ENCODE data around the gene MGST3. TPM values are rescaled to one million over a fixed set of nuclear protein-coding genes. Genes with fewer than 3 reads are reported as not detected.

Gene MGST3
- total and polyA plus RNA-seq, 2 of the 13 experiments (the other 11 are each of a cell fraction or from before 2014, with no cell fraction given): 59.7 to 61.2 TPM

- TF ChIP-seq ZFP62 (CRISPR knock-in tag; IDR thresholded peaks at IDR 0.05) (no peak), FOXA3 (CRISPR knock-in tag; IDR thresholded peaks at IDR 0.05) (no peak; the same call in 1 of the 2 replicates), TEAD3 (CRISPR knock-in tag; optimal IDR thresholded peaks at IDR 0.05; ENCODE audit: borderline replicate concordance) (peak; percentile 55), ZNF746 (CRISPR knock-in tag; IDR thresholded peaks at IDR 0.05) (peak; percentile 65), ZSCAN5A (CRISPR knock-in tag; IDR thresholded peaks at IDR 0.05; ENCODE audit: borderline replicate concordance) (0 out of 2 replicates have a peak, but pooled peaks have one; percentile 9), ZNF207 (IDR thresholded peaks at IDR 0.05; ENCODE audit: borderline replicate concordance) (no peak), IRF2 (CRISPR knock-in tag; IDR thresholded peaks at IDR 0.05) (0 out of 2 replicates have a peak, but pooled peaks have one; percentile 36), PAXIP1 (CRISPR knock-in tag; conservative IDR thresholded peaks at IDR 0.05) (peak; percentile 48; the same call in 1 of the 2 replicates), TEAD2 (CRISPR knock-in tag; IDR thresholded peaks at IDR 0.05) (0 out of 2 replicates have a peak, but pooled peaks have one; percentile 62), AGO1 (IDR thresholded peaks at IDR 0.05; ENCODE audit: low read depth, low read length, poor library complexity, severe bottlenecking) (peak; percentile 22), REST (IDR thresholded peaks at IDR 0.05; ENCODE audit: borderline replicate concordance in 1 of 2, low read depth in 1 of 2, low read length in 2 of 2) (peak in 1 of 2 experiments; percentile 31; a peak in 1 of 4 replicates), ZNF276 (CRISPR knock-in tag; IDR thresholded peaks at IDR 0.05; ENCODE audit: low read depth) (no peak), HOXA5 (CRISPR knock-in tag; IDR thresholded peaks at IDR 0.05) (peak; percentile 62; the same call in 1 of the 2 replicates), ZNF720 (CRISPR knock-in tag; IDR thresholded peaks at IDR 0.05) (no peak), YEATS4 (CRISPR knock-in tag; IDR thresholded peaks at IDR 0.05; ENCODE audit: borderline replicate concordance) (peak; percentile 74), ZNF788 (CRISPR knock-in tag; IDR thresholded peaks at IDR 0.05; ENCODE audit: borderline replicate concordance) (peak; percentile 73; the same call in 1 of the 2 replicates)
Measured at GRCh38 chr1:165630629-165631341, at the start of gene MGST3 (continued).
